Measurements from ENCODE around the gene KLHDC7B. TPM values are rescaled to one million over a fixed set of nuclear protein-coding genes. Genes with fewer than 3 reads are reported as not detected.
A peak's percentile ranks its signal among the peaks of the same experiment; 100 is the strongest.

The KLHDC7B gene
- total and polyA plus RNA-seq, 10 of the 15 experiments (the other 5 are each of a cell fraction or from before 2014, with no cell fraction given) = 0.05 to 2.2 (median 0.93) TPM; not detected in 2

DNA sequence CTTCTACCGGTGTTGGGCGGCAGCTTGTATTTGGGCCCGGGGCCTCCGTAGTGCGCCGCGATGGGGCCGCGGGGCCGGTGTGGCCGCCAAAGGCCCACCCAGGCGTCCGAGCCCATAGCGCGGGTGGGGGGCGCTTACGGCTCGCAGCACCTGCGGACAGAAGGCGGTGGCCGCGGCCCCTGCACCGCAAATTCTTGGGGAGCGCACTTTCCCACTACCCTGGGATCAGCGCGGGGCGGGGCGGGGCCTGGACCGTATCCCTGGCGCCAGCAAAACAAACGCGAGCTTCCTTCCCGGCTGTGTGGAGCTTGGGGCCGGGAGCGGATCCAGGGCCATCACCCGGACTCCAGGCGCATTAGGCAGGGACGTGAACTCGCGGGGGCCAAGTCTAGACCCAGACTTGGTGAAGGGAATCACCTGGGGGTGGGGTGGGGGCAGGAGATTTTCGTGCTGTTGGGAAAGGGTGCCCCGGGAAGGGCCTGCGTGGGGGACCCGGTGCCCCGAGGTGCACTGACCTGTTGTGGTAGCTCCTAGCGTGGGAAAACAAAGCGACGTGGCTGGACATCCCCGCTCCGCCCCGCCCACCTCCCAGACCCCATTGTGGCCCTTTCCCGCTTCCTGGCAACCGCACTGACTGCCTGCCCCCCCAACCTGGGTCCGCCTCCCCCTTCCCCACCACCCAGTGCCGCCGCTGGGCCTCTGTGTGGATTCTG, 13.6 kb upstream of the KLHDC7B start (continued):
- TF ChIP-seq SIX5 (IDR thresholded peaks at IDR 0.05; ENCODE audit: low read depth, low read length, severe bottlenecking) (no peak), EGR1 (IDR thresholded peaks at IDR 0.05; ENCODE audit: borderline replicate concordance in 1 of 2, low read depth in 2 of 2, low read length in 2 of 2) (peak in 1 of 2 experiments; percentile 40; a peak in 1 of 3 replicates), BRCA1 (IDR thresholded peaks at IDR 0.05; ENCODE audit: low read depth, low read length) (no peak), ESRRA (IDR thresholded peaks at IDR 0.05; ENCODE audit: low read length) (no peak), WRNIP1 (IDR thresholded peaks at IDR 0.05; ENCODE audit: borderline replicate concordance, low read depth, low read length) (no peak), RAD21 (IDR thresholded peaks at IDR 0.05; ENCODE audit: insufficient read depth, low read depth, low read length) (no peak), TCF12 (IDR thresholded peaks at IDR 0.05; ENCODE audit: low read depth, low read length) (no peak), TARDBP (IDR thresholded peaks at IDR 0.05; ENCODE audit: borderline replicate concordance) (no peak), ZZZ3 (IDR thresholded peaks at IDR 0.05; ENCODE audit: control insufficient read depth, insufficient read length, low read depth) (no peak), RBBP5 (conservative IDR thresholded peaks at IDR 0.05) (no peak), TCF7 (IDR thresholded peaks at IDR 0.05; ENCODE audit: borderline replicate concordance) (no peak), POLR2AphosphoS2 (IDR thresholded peaks at IDR 0.05; ENCODE audit: low read depth, low read length) (peak; percentile 16; the same call in 1 of the 2 replicates), CHD1 (IDR thresholded peaks at IDR 0.05; ENCODE audit: low read depth, low read length) (no peak), IKZF2 (IDR thresholded peaks at IDR 0.05) (peak; percentile 44 to 48), BCL11A (IDR thresholded peaks at IDR 0.05; ENCODE audit: low read depth, low read length) (no peak)
- TF ChIP-seq, protein P1, sequence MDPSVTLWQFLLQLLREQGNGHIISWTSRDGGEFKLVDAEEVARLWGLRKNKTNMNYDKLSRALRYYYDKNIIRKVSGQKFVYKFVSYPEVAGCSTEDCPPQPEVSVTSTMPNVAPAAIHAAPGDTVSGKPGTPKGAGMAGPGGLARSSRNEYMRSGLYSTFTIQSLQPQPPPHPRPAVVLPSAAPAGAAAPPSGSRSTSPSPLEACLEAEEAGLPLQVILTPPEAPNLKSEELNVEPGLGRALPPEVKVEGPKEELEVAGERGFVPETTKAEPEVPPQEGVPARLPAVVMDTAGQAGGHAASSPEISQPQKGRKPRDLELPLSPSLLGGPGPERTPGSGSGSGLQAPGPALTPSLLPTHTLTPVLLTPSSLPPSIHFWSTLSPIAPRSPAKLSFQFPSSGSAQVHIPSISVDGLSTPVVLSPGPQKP (IDR thresholded peaks at IDR 0.05; ENCODE audit: low read depth, low read length) = no peak
- TF ChIP-seq, protein P2, sequence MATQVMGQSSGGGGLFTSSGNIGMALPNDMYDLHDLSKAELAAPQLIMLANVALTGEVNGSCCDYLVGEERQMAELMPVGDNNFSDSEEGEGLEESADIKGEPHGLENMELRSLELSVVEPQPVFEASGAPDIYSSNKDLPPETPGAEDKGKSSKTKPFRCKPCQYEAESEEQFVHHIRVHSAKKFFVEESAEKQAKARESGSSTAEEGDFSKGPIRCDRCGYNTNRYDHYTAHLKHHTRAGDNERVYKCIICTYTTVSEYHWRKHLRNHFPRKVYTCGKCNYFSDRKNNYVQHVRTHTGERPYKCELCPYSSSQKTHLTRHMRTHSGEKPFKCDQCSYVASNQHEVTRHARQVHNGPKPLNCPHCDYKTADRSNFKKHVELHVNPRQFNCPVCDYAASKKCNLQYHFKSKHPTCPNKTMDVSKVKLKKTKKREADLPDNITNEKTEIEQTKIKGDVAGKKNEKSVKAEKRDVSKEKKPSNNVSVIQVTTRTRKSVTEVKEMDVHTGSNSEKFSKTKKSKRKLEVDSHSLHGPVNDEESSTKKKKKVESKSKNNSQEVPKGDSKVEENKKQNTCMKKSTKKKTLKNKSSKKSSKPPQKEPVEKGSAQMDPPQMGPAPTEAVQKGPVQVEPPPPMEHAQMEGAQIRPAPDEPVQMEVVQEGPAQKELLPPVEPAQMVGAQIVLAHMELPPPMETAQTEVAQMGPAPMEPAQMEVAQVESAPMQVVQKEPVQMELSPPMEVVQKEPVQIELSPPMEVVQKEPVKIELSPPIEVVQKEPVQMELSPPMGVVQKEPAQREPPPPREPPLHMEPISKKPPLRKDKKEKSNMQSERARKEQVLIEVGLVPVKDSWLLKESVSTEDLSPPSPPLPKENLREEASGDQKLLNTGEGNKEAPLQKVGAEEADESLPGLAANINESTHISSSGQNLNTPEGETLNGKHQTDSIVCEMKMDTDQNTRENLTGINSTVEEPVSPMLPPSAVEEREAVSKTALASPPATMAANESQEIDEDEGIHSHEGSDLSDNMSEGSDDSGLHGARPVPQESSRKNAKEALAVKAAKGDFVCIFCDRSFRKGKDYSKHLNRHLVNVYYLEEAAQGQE (IDR thresholded peaks at IDR 0.05; ENCODE audit: low read depth, low read length) = no peak
- TF ChIP-seq, protein P3, sequence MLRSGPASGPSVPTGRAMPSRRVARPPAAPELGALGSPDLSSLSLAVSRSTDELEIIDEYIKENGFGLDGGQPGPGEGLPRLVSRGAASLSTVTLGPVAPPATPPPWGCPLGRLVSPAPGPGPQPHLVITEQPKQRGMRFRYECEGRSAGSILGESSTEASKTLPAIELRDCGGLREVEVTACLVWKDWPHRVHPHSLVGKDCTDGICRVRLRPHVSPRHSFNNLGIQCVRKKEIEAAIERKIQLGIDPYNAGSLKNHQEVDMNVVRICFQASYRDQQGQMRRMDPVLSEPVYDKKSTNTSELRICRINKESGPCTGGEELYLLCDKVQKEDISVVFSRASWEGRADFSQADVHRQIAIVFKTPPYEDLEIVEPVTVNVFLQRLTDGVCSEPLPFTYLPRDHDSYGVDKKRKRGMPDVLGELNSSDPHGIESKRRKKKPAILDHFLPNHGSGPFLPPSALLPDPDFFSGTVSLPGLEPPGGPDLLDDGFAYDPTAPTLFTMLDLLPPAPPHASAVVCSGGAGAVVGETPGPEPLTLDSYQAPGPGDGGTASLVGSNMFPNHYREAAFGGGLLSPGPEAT (IDR thresholded peaks at IDR 0.05; ENCODE audit: low read depth) = no peak
- TF ChIP-seq, protein P4, sequence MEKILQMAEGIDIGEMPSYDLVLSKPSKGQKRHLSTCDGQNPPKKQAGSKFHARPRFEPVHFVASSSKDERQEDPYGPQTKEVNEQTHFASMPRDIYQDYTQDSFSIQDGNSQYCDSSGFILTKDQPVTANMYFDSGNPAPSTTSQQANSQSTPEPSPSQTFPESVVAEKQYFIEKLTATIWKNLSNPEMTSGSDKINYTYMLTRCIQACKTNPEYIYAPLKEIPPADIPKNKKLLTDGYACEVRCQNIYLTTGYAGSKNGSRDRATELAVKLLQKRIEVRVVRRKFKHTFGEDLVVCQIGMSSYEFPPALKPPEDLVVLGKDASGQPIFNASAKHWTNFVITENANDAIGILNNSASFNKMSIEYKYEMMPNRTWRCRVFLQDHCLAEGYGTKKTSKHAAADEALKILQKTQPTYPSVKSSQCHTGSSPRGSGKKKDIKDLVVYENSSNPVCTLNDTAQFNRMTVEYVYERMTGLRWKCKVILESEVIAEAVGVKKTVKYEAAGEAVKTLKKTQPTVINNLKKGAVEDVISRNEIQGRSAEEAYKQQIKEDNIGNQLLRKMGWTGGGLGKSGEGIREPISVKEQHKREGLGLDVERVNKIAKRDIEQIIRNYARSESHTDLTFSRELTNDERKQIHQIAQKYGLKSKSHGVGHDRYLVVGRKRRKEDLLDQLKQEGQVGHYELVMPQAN (conservative IDR thresholded peaks at IDR 0.05) = no peak
- TF ChIP-seq, protein P5, sequence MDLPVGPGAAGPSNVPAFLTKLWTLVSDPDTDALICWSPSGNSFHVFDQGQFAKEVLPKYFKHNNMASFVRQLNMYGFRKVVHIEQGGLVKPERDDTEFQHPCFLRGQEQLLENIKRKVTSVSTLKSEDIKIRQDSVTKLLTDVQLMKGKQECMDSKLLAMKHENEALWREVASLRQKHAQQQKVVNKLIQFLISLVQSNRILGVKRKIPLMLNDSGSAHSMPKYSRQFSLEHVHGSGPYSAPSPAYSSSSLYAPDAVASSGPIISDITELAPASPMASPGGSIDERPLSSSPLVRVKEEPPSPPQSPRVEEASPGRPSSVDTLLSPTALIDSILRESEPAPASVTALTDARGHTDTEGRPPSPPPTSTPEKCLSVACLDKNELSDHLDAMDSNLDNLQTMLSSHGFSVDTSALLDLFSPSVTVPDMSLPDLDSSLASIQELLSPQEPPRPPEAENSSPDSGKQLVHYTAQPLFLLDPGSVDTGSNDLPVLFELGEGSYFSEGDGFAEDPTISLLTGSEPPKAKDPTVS (IDR thresholded peaks at IDR 0.05; ENCODE audit: low read depth, low read length) = no peak

Data from GM12878 (cell line).